ACC112 (cell line): Measurements from ENCODE around the gene C3.
"Not testable (repeated sequence)": the region's sequence is repeated elsewhere in the genome, so short reads cannot be mapped to it uniquely, and the experiment has no call there.

ENCODE experiments used
- H2AFZ ChIP-seq: fragments of 200-600 bp; sonication (generic); one replicate; pipeline ENCODE4 v1.6.0; 2017; ENCODE audit warnings: antibody characterized with exemption, low read length; ENCODE audit not compliant: unreplicated experiment
- H3K27ac ChIP-seq: fragments of 200-600 bp; sonication (generic); 2 replicates; pipeline ENCODE4 v1.5.1; 2014; ENCODE audit warnings: low read depth, mild to moderate bottlenecking, antibody characterized with exemption, low read length, moderate library complexity
- H3K27me3 ChIP-seq: fragments of 200-600 bp; sonication (generic); 2 replicates; pipeline ENCODE4 v1.6.1; 2014; ENCODE audit warnings: mild to moderate bottlenecking, antibody characterized with exemption, low read length, moderate library complexity, mixed read lengths; ENCODE audit not compliant: insufficient read depth
- H3K36me3 ChIP-seq: fragments of 200-600 bp; sonication (generic); 2 replicates; pipeline ENCODE4 v1.6.1; 2016; ENCODE audit warnings: mild to moderate bottlenecking, antibody characterized with exemption, low read length, moderate library complexity, mixed read lengths; ENCODE audit not compliant: insufficient read depth
- H3K4me1 ChIP-seq: fragments of 200-600 bp; sonication (generic); one replicate; pipeline ENCODE4 v1.6.1; 2016; ENCODE audit warnings: low read length, mixed read lengths; ENCODE audit not compliant: insufficient read depth, unreplicated experiment, control insufficient read depth
- H3K4me3 ChIP-seq: fragments of 200-600 bp; sonication (generic); 2 replicates; pipeline ENCODE4 v1.5.1; 2014; ENCODE audit warnings: mild to moderate bottlenecking, low read depth, low read length
- H3K79me2 ChIP-seq: fragments of 200-600 bp; sonication (generic); one replicate; pipeline ENCODE4 v1.6.0; 2016; ENCODE audit warnings: low read length; ENCODE audit not compliant: control insufficient read depth, unreplicated experiment, insufficient read depth

The C3 gene

DNA sequence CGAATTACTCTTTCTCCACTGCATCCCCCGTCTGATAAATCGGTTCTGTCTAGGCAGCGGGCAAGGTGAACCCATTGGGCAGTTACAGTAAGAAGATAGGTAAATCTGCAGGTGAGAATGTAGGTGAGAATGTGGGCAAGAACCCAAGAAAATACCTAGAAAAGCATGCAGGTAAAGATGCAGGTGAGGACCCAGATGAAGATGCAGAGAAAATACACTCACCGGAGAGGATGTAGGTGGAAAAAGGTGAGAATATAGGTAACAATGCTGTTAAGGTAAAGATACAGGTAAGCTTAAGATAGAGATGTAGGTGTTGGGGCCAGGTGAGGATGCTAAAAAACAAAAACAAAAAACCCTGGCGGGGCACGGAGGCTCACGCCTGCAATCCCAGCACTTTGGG is 44.2 kb downstream of the C3 start:
- H2AFZ ChIP-seq, result no peak overlapping the region
- no peaks in the 10 kb centered on the region for H3K27me3 ChIP-seq
- no peaks in the 10 kb centered on the region for H3K79me2 ChIP-seq
- peaks cover 23% of the 10 kb centered on the region for H3K36me3 ChIP-seq
- H3K4me1 ChIP-seq, result peaks cover 9% of the 10 kb centered on the region
- no peak overlapping the region for H3K4me3 ChIP-seq
- H3K27ac ChIP-seq, result no peak overlapping the region

DNA sequence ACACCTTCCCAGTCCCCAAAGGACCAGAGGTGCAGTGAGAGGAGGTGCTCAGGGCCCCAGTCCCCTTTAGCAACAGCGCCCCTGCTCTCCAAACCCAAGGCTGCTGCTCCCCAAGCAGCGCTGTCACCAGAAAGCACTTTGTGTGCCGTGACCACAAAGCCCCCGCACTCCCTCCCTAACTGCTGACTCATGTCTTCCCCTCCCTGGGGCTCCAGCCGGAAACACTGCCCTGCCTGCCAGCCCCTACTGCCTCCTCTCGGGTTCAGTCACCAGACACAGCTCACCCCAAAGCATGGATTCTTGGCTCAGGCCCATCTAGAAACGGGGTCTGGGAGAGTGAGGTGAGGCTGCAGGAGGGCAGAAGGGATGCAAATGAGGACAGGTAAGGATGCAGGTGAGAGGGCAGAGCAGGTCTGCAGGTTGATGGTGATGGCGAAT is 45.6 kb downstream of the C3 start:
- H3K27ac ChIP-seq, result no peak overlapping the region
- H3K79me2 ChIP-seq, result no peaks in the 10 kb centered on the region
- no peak overlapping the region for H2AFZ ChIP-seq
- no peaks in the 10 kb centered on the region for H3K27me3 ChIP-seq
- H3K4me1 ChIP-seq, result peaks cover 13% of the 10 kb centered on the region
- H3K36me3 ChIP-seq, result peaks cover 15% of the 10 kb centered on the region; the same call in 1 of the 2 replicates
- H3K4me3 ChIP-seq, result no peak overlapping the region

- not testable (repeated sequence) for H3K79me2 ChIP-seq, H2AFZ ChIP-seq, H3K4me3 ChIP-seq, H3K27ac ChIP-seq, H3K27me3 ChIP-seq
- Histone ChIP-seq H3K4me1 (peaks cover 15% of the 10 kb centered on the region), H3K36me3 (peaks cover 15% of the 10 kb centered on the region; the same call in 1 of the 2 replicates)
These were observed 46.0 kb downstream of the C3 start for GRCh38 chr19:6674408-6674807.

GRCh38 chr19:6672693-6673290 is 47.7 kb downstream of the C3 start:
- peaks cover 15% of the 10 kb centered on the region for H3K4me1 ChIP-seq
- H2AFZ ChIP-seq, result no peak overlapping the region
- no peaks in the 10 kb centered on the region for H3K79me2 ChIP-seq
- H3K36me3 ChIP-seq, result 0 out of 2 replicates have a peak, but pooled peaks cover 3% of the 10 kb centered on the region
- H3K27me3 ChIP-seq, result no peaks in the 10 kb centered on the region
- no peak overlapping the region for H3K4me3 ChIP-seq
- H3K27ac ChIP-seq, result no peak overlapping the region

DNA sequence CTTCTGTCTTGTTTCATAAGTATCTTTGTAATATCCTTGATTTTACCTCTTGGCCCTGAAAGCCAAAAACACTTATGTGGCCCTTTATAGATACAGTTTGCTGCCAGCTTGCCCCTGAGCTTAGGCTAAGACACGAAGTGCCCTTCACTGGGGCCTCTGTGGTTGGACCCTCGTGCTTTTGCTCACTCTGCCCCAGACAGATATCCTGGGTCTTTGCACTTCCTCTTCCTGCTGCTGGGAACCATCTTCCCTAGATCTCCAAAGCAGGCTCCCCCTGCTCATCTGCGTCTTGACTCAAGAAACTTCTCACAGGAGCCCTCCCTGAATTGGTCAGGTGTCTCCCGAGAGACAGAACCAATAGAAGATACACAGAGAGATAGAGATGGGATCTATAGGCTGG is 48.5 kb downstream of the C3 start:
- Histone ChIP-seq H3K36me3 (no peaks in the 10 kb centered on the region), H2AFZ (no peak overlapping the region), H3K4me1 (peaks cover 15% of the 10 kb centered on the region), H3K79me2 (no peaks in the 10 kb centered on the region), H3K27me3 (no peaks in the 10 kb centered on the region), H3K4me3 (no peak overlapping the region), H3K27ac (no peak overlapping the region)

DNA sequence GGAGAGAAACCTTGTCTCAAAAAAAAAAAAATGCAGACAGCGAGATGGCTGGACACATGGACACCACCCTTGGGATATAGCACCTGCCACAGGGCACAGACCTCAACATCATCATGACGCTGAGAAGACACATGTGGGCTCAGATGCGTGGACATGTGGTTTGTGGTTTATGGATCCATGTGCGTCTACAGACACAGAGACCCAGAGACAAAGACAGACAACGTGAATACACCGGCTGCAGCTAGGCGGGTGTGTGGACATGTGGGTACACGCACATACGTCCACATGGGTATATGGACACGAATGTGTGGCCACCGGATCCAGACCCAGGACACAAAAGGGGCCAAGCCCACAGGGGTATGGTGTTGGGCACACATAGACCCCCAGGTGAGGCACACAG is 51.8 kb downstream of the C3 start:
- H3K36me3 ChIP-seq, result no peaks in the 10 kb centered on the region
- no peaks in the 10 kb centered on the region for H3K27me3 ChIP-seq
- no peak overlapping the region for H3K27ac ChIP-seq
- H3K79me2 ChIP-seq, result no peaks in the 10 kb centered on the region
- peaks cover 6% of the 10 kb centered on the region for H3K4me1 ChIP-seq
- no peak overlapping the region for H2AFZ ChIP-seq
- no peak overlapping the region for H3K4me3 ChIP-seq

- Histone ChIP-seq H3K4me1 (peaks cover 6% of the 10 kb centered on the region), H3K4me3 (no peak overlapping the region), H3K27ac (no peak overlapping the region), H3K27me3 (no peaks in the 10 kb centered on the region), H3K36me3 (no peaks in the 10 kb centered on the region), H2AFZ (no peak overlapping the region), H3K79me2 (no peaks in the 10 kb centered on the region)
These were observed 53.3 kb downstream of the C3 start for GRCh38 chr19:6667114-6667627.

DNA sequence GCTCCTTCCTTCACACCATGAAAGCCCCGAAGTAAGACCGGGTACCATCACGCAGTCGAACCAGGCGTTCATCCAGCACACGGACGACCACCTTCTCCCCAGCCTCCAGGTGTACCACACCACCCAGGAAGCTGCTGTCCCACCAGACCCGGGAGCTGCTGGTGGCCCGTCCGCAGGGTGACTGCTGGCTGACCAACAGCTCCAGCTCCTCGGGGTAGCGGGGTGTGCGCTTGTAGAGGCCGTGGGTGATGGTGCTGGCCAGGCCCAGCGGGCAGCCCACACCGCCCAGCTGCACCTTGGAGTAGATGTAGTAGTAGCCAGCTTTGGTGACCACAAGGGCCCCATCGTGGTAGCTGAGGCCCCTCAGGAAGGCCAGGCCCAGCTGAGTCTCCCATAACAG is 55.5 kb downstream of the C3 start:
- Histone ChIP-seq H2AFZ (no peak overlapping the region), H3K36me3 (no peaks in the 10 kb centered on the region), H3K4me3 (no peak overlapping the region), H3K79me2 (no peaks in the 10 kb centered on the region), H3K27me3 (peaks cover 6% of the 10 kb centered on the region; the same call in 1 of the 2 replicates), H3K27ac (no peak overlapping the region), H3K4me1 (peaks cover 2% of the 10 kb centered on the region)

DNA sequence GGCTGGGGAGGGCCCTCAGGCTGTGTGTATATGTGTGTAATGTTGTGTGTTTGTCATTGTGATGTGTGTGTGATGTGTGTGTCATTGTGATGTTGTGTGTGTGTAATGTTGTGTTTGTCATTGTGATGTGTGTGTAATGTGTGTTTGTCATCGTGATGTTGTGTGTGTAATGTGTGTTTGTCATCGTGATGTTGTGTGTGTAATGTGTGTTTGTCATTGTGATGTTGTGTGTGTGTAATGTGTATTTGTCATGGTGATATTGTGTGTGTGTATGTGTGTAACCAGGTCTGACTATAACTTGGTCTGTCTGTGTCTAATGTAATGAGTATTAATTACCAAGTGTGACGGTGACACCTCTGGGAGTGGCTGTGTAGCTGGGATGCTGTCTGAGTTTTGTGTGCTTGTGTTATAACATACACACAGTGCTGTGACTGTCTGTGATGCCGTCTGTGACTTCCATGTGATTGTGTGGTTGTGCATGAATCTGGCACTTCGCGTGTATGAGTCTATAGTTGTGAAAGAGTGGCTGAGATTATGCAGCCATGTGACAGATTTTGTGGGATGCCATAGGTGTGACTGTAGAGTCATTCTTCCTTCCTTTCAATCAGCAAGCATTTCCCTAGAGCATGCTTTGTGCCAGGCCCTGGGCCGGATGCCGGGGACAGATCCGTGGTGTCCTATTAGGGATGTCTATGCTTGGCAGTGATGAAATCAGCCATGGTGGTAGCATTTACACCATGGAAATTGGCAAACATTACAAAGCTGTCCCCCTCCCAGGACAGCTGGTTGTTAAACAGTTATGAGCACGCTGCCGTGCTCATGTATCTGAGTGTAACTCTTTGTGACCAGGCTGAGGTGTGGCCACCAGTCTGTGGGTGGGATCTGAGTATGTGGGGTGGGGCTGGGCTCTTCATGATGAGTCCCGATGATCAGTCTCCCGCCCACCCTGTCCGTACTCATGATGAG is 56.9 kb downstream of the C3 start:
- Histone ChIP-seq H2AFZ (no peak overlapping the region), H3K4me3 (no peak overlapping the region)

GRCh38 chr19:6662702-6663101 is 57.7 kb downstream of the C3 start:
- no peak overlapping the region for H3K27ac ChIP-seq
- no peaks in the 10 kb centered on the region for H3K79me2 ChIP-seq
- H3K4me1 ChIP-seq, result no peaks in the 10 kb centered on the region
- no peaks in the 10 kb centered on the region for H3K36me3 ChIP-seq
- no peak overlapping the region for H2AFZ ChIP-seq
- peaks cover 6% of the 10 kb centered on the region; the same call in 1 of the 2 replicates for H3K27me3 ChIP-seq
- H3K4me3 ChIP-seq, result no peak overlapping the region

More for the DNA sequence above, 56.9 kb downstream of the C3 start:
- peaks cover 6% of the 10 kb centered on the region; the same call in 1 of the 2 replicates for H3K27me3 ChIP-seq
- no peaks in the 10 kb centered on the region for H3K4me1 ChIP-seq
- H3K36me3 ChIP-seq, result no peaks in the 10 kb centered on the region
- no peaks in the 10 kb centered on the region for H3K79me2 ChIP-seq
- H3K27ac ChIP-seq, result no peak overlapping the region
